Esophagus (tissue), 2 donors: ENCODE results near the gene EIF3J. TPM values are rescaled to one million over a fixed set of nuclear protein-coding genes. Genes with fewer than 3 reads are reported as not detected.
"Not testable (repeated sequence)": the region's sequence is repeated elsewhere in the genome, so short reads cannot be mapped to it uniquely, and the experiment has no call there.

Experiments used
- H3K27ac ChIP-seq, 2 donors: one replicate each; pipeline ENCODE4 v1.5.1; 2013; ENCODE audit warnings: low read depth in 2 of 2, mild to moderate bottlenecking in 2 of 2, inconsistent platforms in 1 of 2, low read length in 1 of 2, moderate library complexity in 1 of 2
- H3K27me3 ChIP-seq, 2 donors: one replicate each; pipeline ENCODE4 v1.6.1; 2013; ENCODE audit warnings: low read length in 2 of 2, control low read depth in 1 of 2, mild to moderate bottlenecking in 1 of 2; ENCODE audit not compliant: insufficient read depth in 2 of 2, control insufficient read depth in 1 of 2
- H3K36me3 ChIP-seq, 2 donors: one replicate each; pipeline ENCODE4 v1.6.1; 2013; ENCODE audit warnings: low read length in 1 of 2; ENCODE audit not compliant: control insufficient read depth in 2 of 2, insufficient read depth in 2 of 2
- H3K4me1 ChIP-seq, 2 donors: one replicate each; pipeline ENCODE4 v1.6.1; 2013; ENCODE audit warnings: low read length in 1 of 2; ENCODE audit not compliant: control insufficient read depth in 2 of 2, insufficient read depth in 2 of 2
- H3K4me3 ChIP-seq, 2 donors: one replicate each; pipeline ENCODE4 v1.5.1; 2013; ENCODE audit warnings: low read length in 2 of 2, mild to moderate bottlenecking in 2 of 2, low read depth in 1 of 2, moderate library complexity in 1 of 2
- H3K9me3 ChIP-seq, 2 donors: one replicate each; pipeline ENCODE4 v1.6.1; 2013; ENCODE audit warnings: mild to moderate bottlenecking in 2 of 2, low read depth in 1 of 2, low read length in 1 of 2, moderate library complexity in 1 of 2; ENCODE audit not compliant: control insufficient read depth in 2 of 2, insufficient read depth in 1 of 2
- WGBS, 2 donors: extraction: QIAGEN DNeasy Blood & Tissue Kit; methylation state at CpG; one replicate each; pipeline ENCODE4 v1.1.7; 2013; 5-methylcytosine and 5-hydroxymethylcytosine counted together
- polyA plus RNA-seq, 2 donors: library from polyadenylated mRNA; stranded (reverse); fragments of 200-250 nt; gene quantifications; one replicate each; pipeline ENCODE4 v1.2.3, GENCODE V29; 2013
- donor health status: healthy with polysubstance abuse.
- donor health status: Bipolar disorder and iron deficiency.

Gene EIF3J
- polyA plus RNA-seq, 2 donors = 34.4 to 58.4 TPM

GRCh38 chr15:44519537-44519936, 17.4 kb upstream of the EIF3J start:
- H3K4me3 ChIP-seq = no peak overlapping the region
- H3K27me3 ChIP-seq = no peaks in the 10 kb centered on the region
- no peaks in the 10 kb centered on the region for H3K9me3 ChIP-seq
- no peak overlapping the region for H3K27ac ChIP-seq
- no peaks in the 10 kb centered on the region for H3K36me3 ChIP-seq
- 87 to 89% methylated on average over 6 of the region's 6 CpGs for WGBS, 2 donors
- H3K4me1 ChIP-seq = no peaks in the 10 kb centered on the region

- 93 to 99% methylated on average over 1 of the region's 1 CpG for WGBS, 2 donors
- H3K36me3 ChIP-seq = no peaks in the 10 kb centered on the region
- no peak overlapping the region for H3K4me3 ChIP-seq
- no peak overlapping the region for H3K27ac ChIP-seq
- no peaks in the 10 kb centered on the region for H3K4me1 ChIP-seq
- no peaks in the 10 kb centered on the region for H3K9me3 ChIP-seq
- H3K27me3 ChIP-seq = no peaks in the 10 kb centered on the region
Observed at GRCh38 chr15:44525018-44525417, 11.9 kb upstream of the EIF3J start.

- H3K4me1 ChIP-seq = no peaks in the 10 kb centered on the region
- WGBS, 2 donors = 81% methylated on average over 2 of the region's 2 CpGs
- H3K27me3 ChIP-seq = no peaks in the 10 kb centered on the region
- no peak overlapping the region for H3K27ac ChIP-seq
- H3K4me3 ChIP-seq = no peak overlapping the region
- no peaks in the 10 kb centered on the region for H3K36me3 ChIP-seq
- no peaks in the 10 kb centered on the region for H3K9me3 ChIP-seq
Observed at GRCh38 chr15:44527241-44527640, 9.7 kb upstream of the EIF3J start.

- Histone ChIP-seq H3K4me3 (no peak overlapping the region), H3K27me3 (no peaks in the 10 kb centered on the region), H3K4me1 (peaks cover 0 to 3% of the 10 kb centered on the region in 2 donors), H3K9me3 (no peaks in the 10 kb centered on the region), H3K27ac (no peak overlapping the region), H3K36me3 (no peaks in the 10 kb centered on the region)
- WGBS, 2 donors = 77 to 81% methylated on average over 10 of the region's 10 CpGs
Observed at GRCh38 chr15:44529864-44530604, 6.9 kb upstream of the EIF3J start.

GRCh38 chr15:44530653-44531052, 6.3 kb upstream of the EIF3J start:
- H3K36me3 ChIP-seq = no peaks in the 10 kb centered on the region
- peaks cover 0 to 5% of the 10 kb centered on the region in 2 donors for H3K4me1 ChIP-seq
- no peaks in the 10 kb centered on the region for H3K27me3 ChIP-seq
- H3K9me3 ChIP-seq = no peaks in the 10 kb centered on the region
- 95 to 99% methylated on average over 3 of the region's 3 CpGs for WGBS, 2 donors
- H3K27ac ChIP-seq = no peak overlapping the region
- H3K4me3 ChIP-seq = no peak overlapping the region

- not testable (repeated sequence) for H3K9me3 ChIP-seq, H3K4me3 ChIP-seq, H3K4me1 ChIP-seq, H3K27ac ChIP-seq, H3K27me3 ChIP-seq, H3K36me3 ChIP-seq
- WGBS, 2 donors = 91 to 94% methylated on average over 5 of the region's 5 CpGs
Observed at GRCh38 chr15:44532275-44532674, 4.7 kb upstream of the EIF3J start.

GRCh38 chr15:44532689-44533088, 4.3 kb upstream of the EIF3J start:
- H3K36me3 ChIP-seq = no peaks in the 10 kb centered on the region
- WGBS, 2 donors = 88 to 95% methylated on average over 3 of the region's 3 CpGs

GRCh38 chr15:44535092-44535491, 1.9 kb upstream of the EIF3J start:
- Histone ChIP-seq H3K27me3 (no peaks in the 10 kb centered on the region), H3K4me3 (peak overlapping the region in 1 of 2 donors; percentile 80), H3K27ac (no peak overlapping the region), H3K9me3 (no peaks in the 10 kb centered on the region), H3K4me1 (peaks cover 0 to 9% of the 10 kb centered on the region in 2 donors), H3K36me3 (no peaks in the 10 kb centered on the region)
- WGBS, 2 donors = 95 to 96% methylated on average over 8 of the region's 8 CpGs

More at GRCh38 chr15:44532689-44533088, 4.3 kb upstream of the EIF3J start:
- no peak overlapping the region for H3K27ac ChIP-seq
- no peaks in the 10 kb centered on the region for H3K9me3 ChIP-seq
- no peaks in the 10 kb centered on the region for H3K27me3 ChIP-seq
- peaks cover 0 to 9% of the 10 kb centered on the region in 2 donors for H3K4me1 ChIP-seq
- no peak overlapping the region for H3K4me3 ChIP-seq

GRCh38 chr15:44535523-44536301, 1.2 kb upstream of the EIF3J start:
- peak overlapping the region; percentile 95 to 99 for H3K27ac ChIP-seq
- H3K4me1 ChIP-seq = peaks cover 0 to 9% of the 10 kb centered on the region in 2 donors
- no peaks in the 10 kb centered on the region for H3K9me3 ChIP-seq
- peak overlapping the region; percentile 80 to 84 for H3K4me3 ChIP-seq
- no peaks in the 10 kb centered on the region for H3K27me3 ChIP-seq
- H3K36me3 ChIP-seq = no peaks in the 10 kb centered on the region
- 58 to 59% methylated on average over 36 of the region's 36 CpGs for WGBS, 2 donors
